GM23338 (cell line): ENCODE data around the gene TLR5. TPM values are rescaled to one million over a fixed set of nuclear protein-coding genes. Genes with fewer than 3 reads are reported as not detected.

Experiments
- ATAC-seq: fragments of 200-7000 bp; cut with Tn5 transposase; 3 replicates; pipeline ENCODE4 v1.9.1; 2020
- DNase-seq: peaks from one replicate; pipeline ENCODE4 v3.0.0-alpha.2; 2015; ENCODE audit warnings: low spot score
- H2AFZ ChIP-seq: fragments of 200-600 bp; sonication (generic); 2 replicates; pipeline ENCODE4 v1.8.0; 2016; ENCODE audit warnings: antibody characterized with exemption, mild to moderate bottlenecking, moderate library complexity
- H3F3A ChIP-seq: fragments of 200-600 bp; sonication (generic); replicated peaks from 2 replicates; pipeline ENCODE4 v1.8.0; 2017; ENCODE audit warnings: antibody characterized with exemption, mixed run types, low read depth
- H3K27ac ChIP-seq: fragments of 200-600 bp; sonication (generic); 2 replicates; pipeline ENCODE4 v1.6.1; 2016; ENCODE audit warnings: low read depth
- H3K27me3 ChIP-seq: fragments of 200-600 bp; sonication (generic); 2 replicates; pipeline ENCODE4 v1.8.0; 2016; ENCODE audit warnings: mild to moderate bottlenecking, mixed run types, moderate library complexity; ENCODE audit not compliant: insufficient read depth
- H3K36me3 ChIP-seq: fragments of 200-600 bp; sonication (generic); 2 replicates; pipeline ENCODE4 v1.8.0; 2016; ENCODE audit warnings: mild to moderate bottlenecking; ENCODE audit not compliant: insufficient read depth
- H3K4me1 ChIP-seq: fragments of 200-600 bp; sonication (generic); 2 replicates; pipeline ENCODE4 v1.8.0; 2016; ENCODE audit warnings: mild to moderate bottlenecking, moderate library complexity; ENCODE audit not compliant: insufficient read depth
- H3K4me2 ChIP-seq: fragments of 200-600 bp; sonication (generic); 2 replicates; pipeline ENCODE4 v1.7.1; 2017; ENCODE audit warnings: mixed run types
- H3K4me3 ChIP-seq: fragments of 200-600 bp; sonication (generic); 2 replicates; pipeline ENCODE4 v1.6.1; 2016; ENCODE audit warnings: mixed run types
- H3K79me2 ChIP-seq: fragments of 200-600 bp; sonication (generic); replicated peaks from 2 replicates; pipeline ENCODE4 v1.8.0; 2017; ENCODE audit warnings: mild to moderate bottlenecking; ENCODE audit not compliant: insufficient read depth
- H3K9me2 ChIP-seq: fragments of 200-600 bp; sonication (generic); 2 replicates; pipeline ENCODE4 v1.8.0; 2017; ENCODE audit not compliant: insufficient read depth
- H4K20me1 ChIP-seq: fragments of 200-600 bp; sonication (generic); replicated peaks from 2 replicates; pipeline ENCODE4 v1.8.0; 2017; ENCODE audit warnings: mild to moderate bottlenecking; ENCODE audit not compliant: insufficient read depth
- H3K27ac Mint-ChIP-seq: 2 replicates; pipeline ENCODE4 v1.8.0; 2020; ENCODE audit warnings: inconsistent platforms, mild to moderate bottlenecking, moderate library complexity, mixed read lengths
- H3K27me3 Mint-ChIP-seq: 3 replicates; pipeline ENCODE4 v1.8.0; 2022; ENCODE audit warnings: low read depth, mild to moderate bottlenecking, moderate library complexity, mixed read lengths, inconsistent platforms; ENCODE audit not compliant: insufficient read depth, poor library complexity
- H3K36me3 Mint-ChIP-seq: 3 replicates; pipeline ENCODE4 v1.8.0; 2021; ENCODE audit warnings: low read depth, mild to moderate bottlenecking, inconsistent platforms, moderate library complexity, mixed read lengths
- H3K4me1 Mint-ChIP-seq: 3 replicates; pipeline ENCODE4 v1.8.0; 2020; ENCODE audit warnings: mild to moderate bottlenecking, inconsistent platforms, mixed read lengths
- H3K4me3 Mint-ChIP-seq: 3 replicates; pipeline ENCODE4 v1.8.0; 2021; ENCODE audit warnings: moderate library complexity, mild to moderate bottlenecking, inconsistent platforms, mixed read lengths
- H3K9me3 Mint-ChIP-seq: 3 replicates; pipeline ENCODE4 v1.8.0; 2020; ENCODE audit warnings: moderate library complexity, mild to moderate bottlenecking, inconsistent platforms, mixed read lengths
- EZH2 ChIP-seq: fragments of 200-600 bp; sonication (generic); IDR thresholded peaks from one replicate; pipeline ENCODE4 v1.8.0; 2017; ENCODE audit warnings: antibody characterized with exemption, mild to moderate bottlenecking, low read depth; ENCODE audit not compliant: unreplicated experiment
- EZH2phosphoT487 ChIP-seq: fragments of 200-600 bp; sonication (generic); IDR thresholded peaks from one replicate; pipeline ENCODE4 v1.8.1; 2018; ENCODE audit warnings: antibody characterized with exemption; ENCODE audit not compliant: unreplicated experiment
- JUNB ChIP-seq: IDR thresholded peaks from one replicate; pipeline ENCODE4 v1.6.1; 2016; ENCODE audit warnings: antibody characterized with exemption; ENCODE audit not compliant: unreplicated experiment
- NANOG ChIP-seq: IDR thresholded peaks from 2 replicates; pipeline ENCODE4 v1.6.1; 2016; ENCODE audit warnings: antibody characterized with exemption, borderline replicate concordance
- POLR2AphosphoS5 ChIP-seq: IDR thresholded peaks from 2 replicates; pipeline ENCODE4 v1.6.1; 2016; ENCODE audit warnings: antibody characterized with exemption, low read depth
- STAT1 ChIP-seq: IDR thresholded peaks from one replicate; pipeline ENCODE4 v1.6.1; 2016; ENCODE audit warnings: antibody characterized with exemption; ENCODE audit not compliant: unreplicated experiment
- ZNF114 ChIP-seq: fragments of 250-450 bp; sonication (Bioruptor Pico); IDR thresholded peaks from 2 replicates; pipeline ENCODE4 v1.5.0; 2020; ENCODE audit warnings: mild to moderate bottlenecking, moderate library complexity
- ZNF331 ChIP-seq: fragments of 250-450 bp; sonication (Bioruptor Pico); IDR thresholded peaks from 2 replicates; pipeline ENCODE4 v1.5.0; 2020; ENCODE audit warnings: low read depth, mild to moderate bottlenecking, moderate library complexity
- polyA plus RNA-seq: library from polyadenylated mRNA; unstranded; fragments of >200 nt; fragmentation: Nextera tagmentation; extraction: Ambion mirVana; gene quantifications from 2 replicates; pipeline ENCODE4 v1.2.1, GENCODE V29; 2016
- total RNA-seq: library from RNA; depleted of rRNA; stranded (reverse); fragments of >200 nt; shearing (Covaris generic); gene quantifications from 2 replicates; pipeline ENCODE4 v1.2.3, GENCODE V29; 2014
- TF ChIP-seq, protein P1 (sequence below): IDR thresholded peaks from one replicate; pipeline ENCODE4 v1.6.1; 2018; ENCODE audit warnings: antibody characterized with exemption; ENCODE audit not compliant: unreplicated experiment
- TF ChIP-seq, protein P2 (sequence below): IDR thresholded peaks from 2 replicates; pipeline ENCODE4 v1.6.1; 2016; ENCODE audit warnings: antibody characterized with exemption
- TF ChIP-seq, protein P3 (sequence below), 2 experiments: fragments of 200-600 bp in 1 of 2; sonication (generic) in 1 of 2; conservative IDR thresholded peaks; 2 replicates each; pipeline versions ENCODE4 v1.5.1 to v1.6.1; 2016 to 2017; ENCODE audit warnings: antibody characterized with exemption in 2 of 2, low read depth in 2 of 2, mild to moderate bottlenecking in 2 of 2, moderate library complexity in 1 of 2

The TLR5 gene
- total and polyA plus RNA-seq, 2 experiments from 2014 or later = 0.10 to 0.39 TPM

DNA sequence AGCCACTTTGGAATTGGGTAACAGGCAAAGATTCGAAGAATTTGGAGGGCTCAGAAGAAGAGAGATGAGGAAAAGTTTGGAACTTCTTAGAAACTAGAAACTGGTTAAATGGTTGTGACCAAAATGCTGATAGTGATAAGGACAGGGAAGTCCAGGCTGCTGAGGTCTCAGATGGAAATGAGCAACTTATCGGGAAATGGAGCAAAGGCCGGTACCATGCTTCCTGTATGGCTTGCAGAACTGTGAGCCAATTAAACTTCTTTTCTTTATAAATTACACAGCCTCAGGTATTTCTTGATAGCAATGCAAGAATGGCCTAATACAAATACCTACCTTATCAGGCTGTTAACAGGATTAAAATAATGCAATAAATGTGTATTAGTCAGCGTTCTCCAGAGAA, 9.4 kb upstream of the TLR5 start:
- ATAC-seq = no peak
- Mint-ChIP-seq H3K4me3 (no peak overlapping the region), H3K27ac (no peak overlapping the region), H3K4me1 (no peaks in the 10 kb centered on the region), H3K27me3 (peaks cover 6% of the 10 kb centered on the region), H3K9me3 (no peaks in the 10 kb centered on the region), H3K36me3 (no peaks in the 10 kb centered on the region)
- H3K9me2 ChIP-seq = peaks cover 7% of the 10 kb centered on the region; the same call in 1 of the 2 replicates
- H3K4me3 ChIP-seq = no peak overlapping the region
- H3K4me1 ChIP-seq = no peaks in the 10 kb centered on the region
- H3K27ac ChIP-seq = no peak overlapping the region
- no peaks in the 10 kb centered on the region for H3K36me3 ChIP-seq
- H3K4me2 ChIP-seq = no peak overlapping the region
- no peaks in the 10 kb centered on the region for H4K20me1 ChIP-seq
- no peaks in the 10 kb centered on the region for H3K27me3 ChIP-seq
- no peak overlapping the region for H2AFZ ChIP-seq
- DNase-seq = no peak
- H3F3A ChIP-seq = no peaks in the 10 kb centered on the region
- H3K79me2 ChIP-seq = no peaks in the 10 kb centered on the region
- TF ChIP-seq EZH2phosphoT487 (no peak), ZNF114 (CRISPR knock-in tag) (no peak), JUNB (no peak), STAT1 (no peak), NANOG (no peak)
- TF ChIP-seq, protein P1, sequence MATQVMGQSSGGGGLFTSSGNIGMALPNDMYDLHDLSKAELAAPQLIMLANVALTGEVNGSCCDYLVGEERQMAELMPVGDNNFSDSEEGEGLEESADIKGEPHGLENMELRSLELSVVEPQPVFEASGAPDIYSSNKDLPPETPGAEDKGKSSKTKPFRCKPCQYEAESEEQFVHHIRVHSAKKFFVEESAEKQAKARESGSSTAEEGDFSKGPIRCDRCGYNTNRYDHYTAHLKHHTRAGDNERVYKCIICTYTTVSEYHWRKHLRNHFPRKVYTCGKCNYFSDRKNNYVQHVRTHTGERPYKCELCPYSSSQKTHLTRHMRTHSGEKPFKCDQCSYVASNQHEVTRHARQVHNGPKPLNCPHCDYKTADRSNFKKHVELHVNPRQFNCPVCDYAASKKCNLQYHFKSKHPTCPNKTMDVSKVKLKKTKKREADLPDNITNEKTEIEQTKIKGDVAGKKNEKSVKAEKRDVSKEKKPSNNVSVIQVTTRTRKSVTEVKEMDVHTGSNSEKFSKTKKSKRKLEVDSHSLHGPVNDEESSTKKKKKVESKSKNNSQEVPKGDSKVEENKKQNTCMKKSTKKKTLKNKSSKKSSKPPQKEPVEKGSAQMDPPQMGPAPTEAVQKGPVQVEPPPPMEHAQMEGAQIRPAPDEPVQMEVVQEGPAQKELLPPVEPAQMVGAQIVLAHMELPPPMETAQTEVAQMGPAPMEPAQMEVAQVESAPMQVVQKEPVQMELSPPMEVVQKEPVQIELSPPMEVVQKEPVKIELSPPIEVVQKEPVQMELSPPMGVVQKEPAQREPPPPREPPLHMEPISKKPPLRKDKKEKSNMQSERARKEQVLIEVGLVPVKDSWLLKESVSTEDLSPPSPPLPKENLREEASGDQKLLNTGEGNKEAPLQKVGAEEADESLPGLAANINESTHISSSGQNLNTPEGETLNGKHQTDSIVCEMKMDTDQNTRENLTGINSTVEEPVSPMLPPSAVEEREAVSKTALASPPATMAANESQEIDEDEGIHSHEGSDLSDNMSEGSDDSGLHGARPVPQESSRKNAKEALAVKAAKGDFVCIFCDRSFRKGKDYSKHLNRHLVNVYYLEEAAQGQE = no peak
- TF ChIP-seq, protein P2, sequence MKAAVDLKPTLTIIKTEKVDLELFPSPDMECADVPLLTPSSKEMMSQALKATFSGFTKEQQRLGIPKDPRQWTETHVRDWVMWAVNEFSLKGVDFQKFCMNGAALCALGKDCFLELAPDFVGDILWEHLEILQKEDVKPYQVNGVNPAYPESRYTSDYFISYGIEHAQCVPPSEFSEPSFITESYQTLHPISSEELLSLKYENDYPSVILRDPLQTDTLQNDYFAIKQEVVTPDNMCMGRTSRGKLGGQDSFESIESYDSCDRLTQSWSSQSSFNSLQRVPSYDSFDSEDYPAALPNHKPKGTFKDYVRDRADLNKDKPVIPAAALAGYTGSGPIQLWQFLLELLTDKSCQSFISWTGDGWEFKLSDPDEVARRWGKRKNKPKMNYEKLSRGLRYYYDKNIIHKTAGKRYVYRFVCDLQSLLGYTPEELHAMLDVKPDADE = no peak
- TF ChIP-seq, protein P3, sequence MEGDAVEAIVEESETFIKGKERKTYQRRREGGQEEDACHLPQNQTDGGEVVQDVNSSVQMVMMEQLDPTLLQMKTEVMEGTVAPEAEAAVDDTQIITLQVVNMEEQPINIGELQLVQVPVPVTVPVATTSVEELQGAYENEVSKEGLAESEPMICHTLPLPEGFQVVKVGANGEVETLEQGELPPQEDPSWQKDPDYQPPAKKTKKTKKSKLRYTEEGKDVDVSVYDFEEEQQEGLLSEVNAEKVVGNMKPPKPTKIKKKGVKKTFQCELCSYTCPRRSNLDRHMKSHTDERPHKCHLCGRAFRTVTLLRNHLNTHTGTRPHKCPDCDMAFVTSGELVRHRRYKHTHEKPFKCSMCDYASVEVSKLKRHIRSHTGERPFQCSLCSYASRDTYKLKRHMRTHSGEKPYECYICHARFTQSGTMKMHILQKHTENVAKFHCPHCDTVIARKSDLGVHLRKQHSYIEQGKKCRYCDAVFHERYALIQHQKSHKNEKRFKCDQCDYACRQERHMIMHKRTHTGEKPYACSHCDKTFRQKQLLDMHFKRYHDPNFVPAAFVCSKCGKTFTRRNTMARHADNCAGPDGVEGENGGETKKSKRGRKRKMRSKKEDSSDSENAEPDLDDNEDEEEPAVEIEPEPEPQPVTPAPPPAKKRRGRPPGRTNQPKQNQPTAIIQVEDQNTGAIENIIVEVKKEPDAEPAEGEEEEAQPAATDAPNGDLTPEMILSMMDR (conservative IDR thresholded peaks at IDR 0.05; ENCODE audit: low read depth in 2 of 2) = no peak

DNA sequence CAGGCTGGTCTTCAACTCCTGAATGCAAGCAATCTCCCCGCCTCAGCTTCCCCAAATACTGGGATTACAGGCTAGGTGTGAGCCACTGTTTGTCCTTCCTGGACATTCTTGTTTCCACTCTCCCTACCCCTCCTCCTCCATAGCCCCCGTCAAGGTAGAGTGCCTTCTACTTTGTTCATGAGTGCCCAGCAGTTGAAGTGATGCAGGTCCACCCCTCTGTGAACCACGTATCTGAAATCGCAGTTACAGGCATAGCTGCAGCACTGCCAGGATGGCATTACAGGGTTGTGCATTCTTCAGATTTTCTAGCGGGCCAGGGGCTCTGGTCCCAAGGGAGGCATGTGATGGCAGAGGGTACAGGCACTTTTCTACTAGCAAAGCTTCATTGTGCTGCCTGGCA, 7.4 kb upstream of the TLR5 start:
- H3K79me2 ChIP-seq = no peaks in the 10 kb centered on the region
- no peak overlapping the region for H3K27ac Mint-ChIP-seq
- no peak for TF ChIP-seq ZNF114 (CRISPR knock-in tag)
- no peak for TF ChIP-seq POLR2AphosphoS5
- TF ChIP-seq, protein P2 = no peak
- TF ChIP-seq STAT1 = no peak
- no peak for TF ChIP-seq ZNF331
- no peak for TF ChIP-seq EZH2phosphoT487
- no peak for TF ChIP-seq EZH2

More for the DNA sequence above, 7.4 kb upstream of the TLR5 start:
- H3K4me1 ChIP-seq = no peaks in the 10 kb centered on the region
- Mint-ChIP-seq H3K36me3 (no peaks in the 10 kb centered on the region), H3K9me3 (peaks cover 6% of the 10 kb centered on the region; the same call in 2 of the 3 replicates), H3K27me3 (peaks cover 6% of the 10 kb centered on the region), H3K4me3 (no peak overlapping the region), H3K4me1 (no peaks in the 10 kb centered on the region)
- no peak overlapping the region for H3K27ac ChIP-seq
- ATAC-seq = no peak
- H3K36me3 ChIP-seq = no peaks in the 10 kb centered on the region
- H3K4me2 ChIP-seq = no peak overlapping the region
- H3F3A ChIP-seq = no peaks in the 10 kb centered on the region
- peaks cover 7% of the 10 kb centered on the region; the same call in 1 of the 2 replicates for H3K9me2 ChIP-seq
- H3K27me3 ChIP-seq = no peaks in the 10 kb centered on the region
- DNase-seq = no peak
- no peak overlapping the region for H2AFZ ChIP-seq
- H3K4me3 ChIP-seq = no peak overlapping the region
- no peaks in the 10 kb centered on the region for H4K20me1 ChIP-seq
